HG02759 (cell line): ENCODE results near the gene MISP.

Experiments
- ATAC-seq: cut with Tn5 transposase; IDR thresholded peaks from one replicate; pipeline ENCODE4 v1.9.1; 2021; ENCODE audit warnings: mild to moderate bottlenecking, moderate library complexity; ENCODE audit not compliant: unreplicated experiment

The MISP gene

DNA sequence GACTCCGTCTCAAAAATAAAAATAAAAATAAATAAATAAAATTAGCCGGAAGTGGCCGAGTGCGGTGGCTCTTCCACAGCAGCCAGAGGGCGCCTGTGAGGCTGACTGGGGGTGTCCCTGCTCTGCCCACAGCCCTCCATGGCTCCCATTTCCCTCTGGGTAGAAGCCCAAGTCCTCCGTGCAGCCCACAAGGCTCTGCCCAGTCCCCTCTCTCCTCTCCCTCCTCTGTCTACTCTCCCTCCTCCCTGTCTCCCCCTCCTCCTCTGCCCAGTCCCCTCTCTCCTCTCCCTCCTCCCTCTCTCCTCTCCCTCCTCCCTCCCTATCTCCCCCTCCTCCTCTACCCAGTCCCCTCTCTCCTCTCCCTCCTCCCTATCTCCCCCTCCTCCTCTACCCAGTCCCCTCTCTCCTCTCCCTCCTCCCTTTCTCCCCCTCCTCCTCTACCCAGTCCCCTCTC lies 20.4 kb downstream of the MISP start:
- ATAC-seq = no peak

DNA sequence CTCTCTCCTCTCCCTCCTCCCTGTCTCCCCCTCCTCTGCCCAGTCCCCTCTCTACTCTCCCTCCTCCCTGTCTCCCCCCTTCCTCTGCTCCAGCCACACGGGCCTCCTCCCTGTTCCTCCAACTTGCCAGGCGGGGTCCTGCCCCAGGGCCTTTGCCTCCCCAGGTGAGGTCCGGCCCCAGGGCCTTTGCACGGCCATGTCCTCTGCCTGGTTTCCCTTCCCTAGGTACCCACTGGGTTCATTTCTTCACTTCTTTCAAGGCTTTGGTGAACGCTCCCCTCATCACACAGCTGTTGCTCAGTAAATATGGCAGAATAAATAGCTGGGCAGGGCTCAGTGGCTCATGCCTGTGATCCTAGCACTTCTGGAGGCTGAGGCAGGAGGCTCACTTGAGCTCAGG lies 21.2 kb downstream of the MISP start:
- ATAC-seq = no peak

DNA sequence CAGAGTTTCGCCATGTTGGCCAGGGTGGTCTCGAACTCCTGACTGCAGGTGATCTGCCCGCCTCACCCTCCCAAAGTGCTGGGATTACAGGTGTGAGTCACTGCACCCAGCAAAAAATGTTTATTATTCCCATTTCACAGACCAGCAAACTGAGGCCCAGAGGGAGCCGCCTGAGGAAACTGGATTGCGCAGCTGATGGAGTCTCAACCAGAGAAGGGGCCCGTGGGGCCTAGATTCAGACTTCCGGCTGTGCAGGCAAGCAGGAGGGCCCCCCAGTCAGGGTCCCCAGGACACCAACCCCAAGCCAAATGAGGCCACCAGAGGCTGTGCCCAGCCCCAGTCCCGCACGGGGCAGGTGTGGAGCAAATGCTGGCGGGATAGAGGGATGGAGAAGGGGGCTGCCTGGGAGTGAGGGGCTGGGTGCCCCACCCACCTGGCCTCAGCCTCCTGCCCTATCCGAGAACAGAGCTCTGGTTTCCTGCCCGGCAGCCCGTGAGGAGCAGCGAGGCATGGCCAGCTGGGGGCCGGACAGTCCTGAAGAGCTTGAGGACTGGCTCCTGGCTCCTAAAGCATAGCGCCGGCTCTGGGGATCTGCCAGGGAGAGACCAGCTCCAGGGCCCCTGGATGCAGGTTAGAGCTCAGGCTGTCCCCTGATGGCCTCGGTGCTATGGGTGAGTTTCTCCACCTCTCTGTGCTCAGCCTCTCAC lies 22.0 kb downstream of the MISP start:
- no peak for ATAC-seq

DNA sequence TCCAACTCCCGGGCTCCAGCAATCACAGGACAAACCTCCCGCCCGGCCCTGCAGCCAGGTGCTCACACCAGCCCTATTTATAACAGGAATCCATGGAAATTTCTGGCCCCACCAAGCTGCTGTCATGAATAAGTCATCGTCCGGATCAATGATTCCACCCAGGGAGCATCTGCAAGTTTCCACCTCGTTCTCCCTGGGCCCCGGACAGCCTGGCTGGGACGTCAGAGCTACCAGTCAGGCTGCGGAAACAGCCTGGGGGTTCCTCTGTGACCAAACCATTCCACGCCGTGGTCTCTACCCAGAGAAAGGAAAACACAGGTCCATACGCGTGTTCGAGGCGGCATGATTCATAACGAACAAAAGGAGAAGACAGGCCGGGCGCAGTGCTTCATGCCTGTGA lies 25.6 kb downstream of the MISP start:
- no peak for ATAC-seq

DNA sequence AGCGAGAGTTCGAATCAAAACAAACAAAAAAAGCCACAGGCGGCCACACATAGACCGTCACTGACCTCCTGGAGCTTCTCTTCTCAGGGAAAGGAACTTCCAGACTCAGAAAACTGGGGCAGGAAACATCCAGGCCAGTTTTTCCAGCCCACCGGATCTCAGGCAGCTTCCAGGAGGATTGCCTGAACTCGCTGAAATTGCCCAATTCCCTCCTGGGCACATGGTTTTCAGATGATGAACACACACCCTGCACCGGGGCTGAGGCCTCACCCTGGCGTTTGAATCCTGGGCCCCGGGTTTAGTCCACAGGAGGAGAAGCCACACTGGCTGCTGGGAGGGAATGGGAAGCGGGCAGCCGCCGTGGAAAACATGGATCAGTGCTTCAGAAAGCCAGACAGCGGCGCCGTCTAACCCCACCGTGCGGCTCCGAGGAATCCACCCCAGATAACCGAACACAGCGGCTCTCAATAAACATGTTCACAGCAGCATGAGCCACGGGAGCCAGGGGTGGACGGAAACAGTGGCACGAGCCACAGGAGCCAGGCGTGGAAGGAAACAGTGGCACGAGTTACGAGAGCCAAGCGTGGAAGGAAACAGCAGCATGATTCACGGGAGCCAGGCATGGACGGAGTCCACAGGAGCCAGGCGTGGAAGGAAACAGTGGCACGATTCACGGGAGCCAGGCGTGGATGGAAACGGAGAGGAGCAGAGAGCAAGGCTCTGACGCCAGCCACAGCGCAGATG lies 28.2 kb downstream of the MISP start:
- no peak for ATAC-seq

DNA sequence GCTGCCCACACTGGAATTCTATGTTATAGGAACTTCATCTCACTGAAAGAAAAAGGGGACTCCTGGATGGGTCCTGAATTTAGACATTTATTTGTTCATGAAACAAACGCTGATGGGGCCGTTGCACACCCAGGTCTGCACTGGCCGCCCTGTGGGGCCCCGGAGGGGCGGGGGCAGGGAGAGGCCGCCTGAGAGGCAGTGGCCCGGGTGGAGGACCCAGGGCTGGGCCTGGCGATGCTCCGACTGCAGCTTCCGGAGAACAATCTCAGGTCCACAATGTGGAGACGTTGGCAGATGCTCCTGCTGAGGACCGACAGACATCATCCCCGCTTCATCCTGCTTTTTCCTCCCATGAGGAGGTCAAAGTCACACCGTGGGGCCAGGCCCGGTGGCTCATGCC lies 30.0 kb downstream of the MISP start:
- no peak for ATAC-seq

DNA sequence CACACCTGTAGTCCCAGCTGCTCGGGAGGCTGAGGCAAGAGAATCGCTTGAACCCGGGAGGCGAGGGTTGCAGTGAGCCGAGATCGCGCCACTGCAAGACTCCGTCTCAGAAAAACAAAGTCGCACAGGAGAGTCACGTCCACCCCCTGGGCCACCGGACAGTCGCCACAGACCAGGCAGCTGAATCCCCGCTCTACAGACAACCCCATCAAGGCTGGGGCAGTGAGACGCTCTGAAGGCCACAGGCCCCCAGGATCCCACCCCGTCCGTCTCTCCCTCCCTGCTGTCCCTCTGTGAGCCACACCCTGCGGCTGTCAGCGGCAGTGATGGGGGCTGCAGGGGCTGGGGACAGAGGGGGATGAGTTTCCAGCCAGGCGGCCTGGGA lies 30.9 kb downstream of the MISP start:
- no peak for ATAC-seq

DNA sequence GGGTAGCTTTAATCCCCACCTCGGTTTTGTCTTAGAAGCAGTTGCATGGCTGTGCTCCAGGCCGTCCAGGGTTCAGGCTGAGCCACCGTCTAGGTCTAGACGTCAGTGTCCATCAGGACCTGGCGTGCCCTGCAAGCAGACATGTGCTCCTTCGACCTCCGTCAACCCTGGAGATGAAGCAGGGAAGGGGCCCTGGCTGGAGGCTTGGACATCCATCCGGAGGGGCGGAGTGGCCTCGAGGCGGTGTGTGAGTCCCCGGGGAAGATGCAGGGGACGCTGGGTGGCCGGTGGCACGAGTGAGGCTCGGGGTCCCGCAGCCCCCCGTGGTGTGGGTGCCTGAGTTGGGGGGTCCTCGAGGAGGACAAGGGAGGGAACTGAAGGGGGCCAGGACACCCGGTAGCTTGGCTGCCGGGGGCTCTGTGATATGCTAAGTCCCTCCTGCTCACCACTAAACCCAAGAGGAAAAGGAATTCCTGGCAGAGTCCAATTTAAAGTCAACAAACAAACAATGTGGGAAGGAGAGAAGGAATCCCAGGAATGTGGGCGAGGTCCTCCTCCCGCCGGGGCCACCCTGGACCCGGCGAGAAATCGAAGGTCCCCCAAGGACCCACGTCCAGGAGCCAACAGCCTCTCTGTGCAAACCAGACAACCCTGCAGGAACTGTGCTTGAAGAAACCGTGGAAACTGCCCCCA lies 31.4 kb downstream of the MISP start:
- no peak for ATAC-seq

DNA sequence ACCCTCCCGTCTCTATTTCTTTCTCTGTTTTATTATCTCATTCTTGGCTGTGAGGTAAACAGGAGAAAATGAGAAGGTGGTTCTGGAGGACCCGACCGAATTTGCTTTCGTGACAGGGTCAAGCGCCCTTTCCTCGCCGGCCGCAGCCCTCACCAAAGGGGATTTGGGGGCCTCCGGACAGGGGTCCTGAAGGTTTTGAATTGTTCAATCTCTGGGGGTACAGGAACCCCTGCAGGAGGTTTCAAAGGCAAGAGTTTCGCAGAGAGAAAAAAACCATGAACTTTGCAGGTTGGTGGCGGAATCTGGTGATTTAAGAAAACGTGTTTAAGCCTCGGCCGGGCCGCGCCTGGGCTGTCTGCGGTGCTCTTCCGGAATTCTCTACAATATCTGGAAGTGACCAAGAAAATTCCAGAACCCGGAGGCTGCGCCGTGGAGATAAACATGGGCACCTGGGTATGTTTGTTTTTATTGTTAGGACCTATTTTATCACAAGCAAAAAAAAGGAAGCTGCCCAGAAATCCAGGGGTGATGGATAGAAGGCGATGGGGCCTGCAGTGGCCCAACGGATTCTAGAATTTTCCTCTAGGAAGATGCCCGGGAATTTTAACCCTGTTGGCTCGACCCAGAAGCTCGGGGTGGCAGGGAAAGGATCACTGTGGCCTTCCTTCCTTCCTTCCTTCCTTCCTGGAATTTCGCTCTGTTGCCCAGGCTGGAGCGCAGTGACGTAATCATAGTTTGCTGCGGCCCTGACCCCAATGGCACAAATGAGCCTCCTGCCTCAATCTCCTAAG lies 32.2 kb downstream of the MISP start:
- no peak for ATAC-seq

DNA sequence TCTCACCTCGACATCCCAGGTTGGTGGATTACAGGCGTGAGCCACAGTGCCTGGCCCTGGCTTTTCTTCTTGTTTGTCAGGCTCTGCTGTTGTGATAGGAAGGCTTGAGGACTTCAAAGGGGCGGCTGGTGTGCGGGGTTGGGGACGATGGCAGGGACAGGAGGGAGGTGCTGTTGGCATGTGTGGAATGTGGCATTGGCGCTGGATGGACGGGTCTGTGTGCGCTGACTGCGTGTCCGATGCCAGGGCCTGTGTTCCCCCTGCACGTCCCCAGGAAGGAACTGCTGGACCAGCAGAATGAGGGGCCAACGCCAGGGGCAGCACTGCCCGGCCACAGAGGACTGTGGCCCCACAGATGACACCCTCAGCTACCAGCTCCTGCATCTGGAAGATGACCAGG lies 33.6 kb downstream of the MISP start:
- ATAC-seq = no peak

DNA sequence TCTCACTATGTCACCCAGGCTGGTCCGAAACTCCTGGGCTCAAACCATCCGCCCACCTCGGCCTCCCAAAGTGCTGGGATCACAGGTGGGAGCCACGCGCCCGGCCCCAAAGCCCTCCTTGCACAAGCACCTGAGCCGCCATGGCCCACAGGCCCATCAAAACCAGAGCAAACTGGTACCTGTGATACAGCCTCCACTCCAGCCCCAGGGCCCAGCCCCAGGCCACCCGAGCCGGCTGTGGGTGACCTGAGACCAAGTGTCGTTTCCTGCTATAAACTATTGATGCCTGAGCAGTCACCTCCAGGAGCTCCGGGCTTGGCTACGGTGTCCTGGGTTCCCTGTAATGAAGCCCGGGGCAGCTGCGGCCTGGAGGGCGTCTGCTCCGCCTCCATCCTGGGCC lies 36.6 kb downstream of the MISP start:
- no peak for ATAC-seq

DNA sequence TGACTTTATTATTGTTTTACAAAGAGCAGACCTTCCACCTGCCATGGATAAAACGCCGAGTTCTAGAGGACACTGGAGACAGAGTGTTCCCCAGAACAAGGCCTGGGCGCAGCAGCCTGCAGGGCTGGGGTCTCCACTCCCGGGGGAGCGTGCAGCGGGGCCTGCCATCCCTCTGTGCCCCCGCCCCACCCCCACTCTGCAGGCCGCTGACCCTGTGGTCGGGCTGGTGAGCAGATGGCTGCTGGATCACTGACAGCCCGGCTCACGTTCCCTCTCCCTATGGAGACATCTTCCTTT lies 37.7 kb downstream of the MISP start:
- no peak for ATAC-seq

DNA sequence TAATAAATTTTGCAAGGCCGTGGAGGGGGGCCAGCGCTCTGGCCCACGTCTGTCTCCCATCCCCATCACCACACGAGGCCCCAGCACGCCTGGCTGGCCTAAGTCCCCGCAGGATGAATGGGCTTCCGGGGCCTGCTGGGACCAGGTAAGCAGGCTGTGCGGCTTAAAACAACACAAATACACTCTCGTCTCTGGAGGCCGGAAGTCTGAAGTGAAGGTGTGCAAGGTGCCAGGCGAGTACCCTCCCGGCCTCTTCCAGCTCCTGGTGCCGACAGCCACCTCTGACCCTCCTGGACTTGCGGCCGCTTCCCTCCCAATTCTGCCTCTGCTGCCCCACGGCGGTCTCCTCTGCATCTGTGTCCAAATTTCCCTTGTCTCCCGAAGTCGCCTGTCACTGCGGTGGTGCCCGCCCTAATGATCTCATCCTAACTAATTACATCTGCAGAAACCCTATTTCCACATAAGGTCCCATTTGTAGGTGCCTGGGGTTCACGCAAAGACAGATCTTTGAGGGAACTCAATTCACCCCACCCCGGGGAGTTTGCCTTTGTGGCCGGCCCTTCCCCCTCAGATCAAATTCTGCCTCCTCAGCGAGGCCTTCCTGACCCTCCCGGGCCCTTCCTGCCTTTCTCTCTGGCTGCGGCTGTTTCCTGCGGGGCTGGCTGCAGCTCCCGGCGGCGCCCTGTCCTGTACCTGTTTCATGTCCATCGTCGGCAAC lies 38.2 kb downstream of the MISP start:
- no peak for ATAC-seq

DNA sequence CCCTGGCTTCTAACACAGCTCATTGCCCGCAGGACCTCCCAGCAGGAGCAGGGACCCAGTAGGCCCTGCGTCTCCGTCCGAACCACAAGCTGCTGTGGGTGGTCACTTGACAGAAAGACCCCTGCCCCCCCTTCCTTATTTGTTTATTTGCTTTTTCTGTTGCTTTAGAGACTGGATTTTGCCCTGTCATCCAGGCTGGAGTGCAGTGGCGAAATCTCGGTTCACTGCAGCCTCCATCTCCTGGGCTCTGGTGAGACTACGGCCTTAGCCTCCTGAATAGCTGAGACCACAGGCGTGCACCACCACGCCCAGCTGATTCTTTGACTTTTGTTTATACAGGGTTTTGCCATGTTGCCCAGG lies 38.8 kb downstream of the MISP start:
- ATAC-seq = no peak

DNA sequence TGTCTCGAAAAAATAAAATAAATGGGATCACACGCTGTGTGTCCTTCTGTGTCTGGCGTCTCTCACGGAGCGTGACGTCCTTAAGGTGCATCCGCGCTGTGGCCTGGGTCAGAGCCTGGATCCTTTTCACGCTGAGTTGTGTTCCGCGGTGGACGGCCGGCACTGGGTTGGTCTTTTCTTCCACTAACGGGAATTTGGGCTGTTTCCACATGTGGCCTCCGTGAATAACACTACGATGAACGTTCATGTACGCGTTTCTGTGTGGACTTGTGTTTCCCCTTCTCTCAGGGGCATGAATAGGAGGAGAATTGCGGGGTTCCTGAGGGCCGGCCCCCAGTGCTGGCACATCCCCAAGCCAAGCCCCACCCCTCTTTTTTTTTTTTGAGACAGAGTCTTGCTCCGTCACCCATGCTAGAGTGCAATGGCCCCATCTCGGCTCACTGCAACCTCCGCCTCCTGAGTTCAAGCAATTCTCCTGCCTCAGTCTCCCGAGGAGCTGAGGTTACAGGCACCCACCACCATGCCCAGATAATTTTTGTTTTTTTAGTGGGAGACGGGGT lies 40.2 kb downstream of the MISP start:
- ATAC-seq = no peak

DNA sequence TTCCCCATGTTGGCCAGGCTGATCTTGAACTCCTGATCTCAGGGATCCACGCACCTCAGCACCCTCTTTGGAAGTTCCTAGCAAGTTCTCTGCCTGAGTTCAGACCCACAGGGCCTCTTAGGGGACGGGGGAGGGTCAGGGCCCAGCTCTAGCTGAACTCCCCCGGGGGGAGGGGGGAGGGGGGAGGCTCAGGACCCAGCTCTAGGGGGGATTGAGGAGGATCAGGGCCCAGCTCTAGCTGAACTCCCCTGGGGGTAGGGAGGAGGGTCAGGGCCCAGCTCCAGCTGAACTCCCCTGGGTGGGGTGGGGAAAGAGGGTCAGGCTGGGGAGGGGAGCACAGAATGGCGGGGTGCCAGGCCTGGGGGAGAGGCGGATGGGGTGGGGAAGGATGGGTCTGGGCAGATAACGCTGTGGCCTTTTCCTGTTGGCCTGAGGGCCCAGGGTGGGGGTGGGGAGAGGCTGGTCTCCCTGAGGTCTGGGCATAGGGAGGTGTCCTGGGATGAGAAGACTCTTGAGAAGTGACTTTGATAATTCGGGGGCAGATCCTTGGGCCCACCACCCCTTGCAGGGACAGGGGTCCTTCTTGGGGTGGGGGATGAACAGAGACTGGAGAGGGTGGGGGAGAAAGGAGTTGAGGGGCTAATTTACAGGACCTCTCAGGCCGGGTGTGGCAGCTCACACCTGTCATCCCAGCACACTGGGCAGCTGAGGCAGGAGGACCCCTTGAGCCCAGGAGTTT lies 40.8 kb downstream of the MISP start:
- no peak for ATAC-seq

DNA sequence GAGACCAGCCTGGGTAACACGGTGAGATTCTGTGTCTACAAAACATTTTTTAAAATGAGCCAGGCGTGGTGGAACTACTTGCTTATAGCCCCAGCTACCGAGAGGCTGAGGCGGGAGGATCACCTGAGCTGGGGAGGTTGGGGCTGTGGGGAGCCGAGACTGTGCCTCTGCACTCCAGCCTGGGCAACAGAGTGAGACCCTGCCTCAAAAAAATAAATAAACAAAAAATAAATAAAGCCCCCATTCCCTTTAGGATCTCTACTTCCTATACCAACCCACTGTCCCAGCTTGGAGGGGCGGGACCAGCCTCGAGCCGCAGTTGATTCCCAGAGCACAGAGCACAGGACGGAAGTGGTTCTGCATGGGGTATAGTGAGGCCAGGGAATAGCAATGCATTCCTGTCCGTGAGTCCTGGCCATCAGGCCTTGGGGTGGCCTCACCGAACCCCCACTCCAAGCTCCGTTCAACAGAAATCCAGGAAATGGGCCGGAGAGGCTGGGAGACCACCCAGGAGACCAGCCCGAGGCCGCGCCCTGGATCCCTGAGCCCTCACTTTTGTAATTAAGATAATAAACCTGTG lies 41.5 kb downstream of the MISP start:
- ATAC-seq = no peak

DNA sequence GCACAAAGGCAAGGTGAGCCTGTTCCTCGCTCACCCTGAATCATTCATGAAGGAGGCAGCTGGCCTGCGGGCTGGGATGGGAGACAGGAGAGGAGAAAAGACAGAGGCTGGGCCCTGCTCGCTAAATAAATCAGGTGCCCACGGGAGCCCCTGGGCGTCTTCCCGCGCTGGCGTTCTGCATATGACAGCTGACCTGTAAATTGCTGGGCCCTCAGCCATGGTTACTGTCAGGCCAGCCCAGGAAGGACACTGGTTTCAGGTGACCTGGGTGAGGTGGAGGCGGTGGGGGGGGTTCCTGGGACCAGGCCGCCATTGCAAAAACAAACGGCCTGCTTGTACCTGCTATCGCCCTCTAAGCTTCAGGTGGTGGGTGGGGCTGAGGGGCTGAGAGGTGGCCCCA lies 42.9 kb downstream of the MISP start:
- ATAC-seq = no peak

DNA sequence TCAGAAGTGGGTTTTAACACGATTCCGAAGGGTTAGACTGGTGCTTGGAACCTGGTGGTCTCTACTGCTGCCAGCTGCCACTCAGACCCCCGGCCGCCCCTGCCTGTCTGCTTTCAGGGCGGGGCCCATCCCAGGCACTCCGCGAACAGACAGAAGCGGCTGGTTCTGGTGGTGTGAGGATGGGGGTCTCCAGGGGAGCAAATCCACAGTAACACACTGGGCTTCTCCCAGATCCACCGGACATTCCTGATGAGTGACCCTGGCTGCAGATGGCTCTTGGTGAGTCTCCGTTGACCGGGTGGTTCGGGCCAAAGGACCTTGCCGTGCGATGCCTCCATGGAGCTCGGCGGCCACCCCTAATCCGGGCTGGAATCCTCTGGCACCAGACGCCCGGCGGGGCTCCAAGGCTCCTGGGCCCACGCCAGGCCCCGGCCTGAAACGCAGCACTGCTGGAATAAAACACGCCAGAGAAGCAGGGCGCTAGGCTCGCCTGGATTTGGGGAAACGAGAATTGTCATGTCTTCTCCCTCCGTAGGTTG lies 44.2 kb downstream of the MISP start:
- ATAC-seq = no peak
